Hepatocyte (in vitro differentiated cells): ENCODE data around the gene CYP27A1. TPM values are rescaled to one million over a fixed set of nuclear protein-coding genes. Genes with fewer than 3 reads are reported as not detected.
A peak's percentile ranks its signal among the peaks of the same experiment; 100 is the strongest.

Experiments
- DNase-seq: peaks from one replicate; pipeline ENCODE4 v3.0.0-alpha.2; 2016; ENCODE audit warnings: low spot score
- H2AFZ ChIP-seq: fragments of 200-600 bp; sonication (generic); 2 replicates; pipeline ENCODE4 v1.6.0; 2016; ENCODE audit warnings: antibody characterized with exemption, mild to moderate bottlenecking
- H3K27ac ChIP-seq: fragments of 200-600 bp; sonication (generic); 2 replicates; pipeline ENCODE4 v1.5.1; 2016; ENCODE audit warnings: mild to moderate bottlenecking
- H3K27me3 ChIP-seq: fragments of 200-600 bp; sonication (generic); 2 replicates; pipeline ENCODE4 v1.6.1; 2016
- H3K36me3 ChIP-seq: fragments of 200-600 bp; sonication (generic); replicated peaks from 2 replicates; pipeline ENCODE4 v1.5.1; 2016; ENCODE audit warnings: low read depth; ENCODE audit not compliant: insufficient read depth
- H3K4me1 ChIP-seq: fragments of 200-600 bp; sonication (generic); 2 replicates; pipeline ENCODE4 v1.5.1; 2016; ENCODE audit warnings: mild to moderate bottlenecking, moderate library complexity; ENCODE audit not compliant: insufficient read depth
- H3K4me2 ChIP-seq: fragments of 200-600 bp; sonication (generic); 2 replicates; pipeline ENCODE4 v1.6.0; 2016
- H3K4me3 ChIP-seq: fragments of 200-600 bp; sonication (generic); 2 replicates; pipeline ENCODE4 v1.5.1; 2016; ENCODE audit warnings: mild to moderate bottlenecking
- H3K79me2 ChIP-seq: fragments of 200-600 bp; sonication (generic); 2 replicates; pipeline ENCODE4 v1.6.0; 2017; ENCODE audit warnings: mild to moderate bottlenecking
- H3K9me2 ChIP-seq: fragments of 200-600 bp; sonication (generic); replicated peaks from 2 replicates; pipeline ENCODE4 v1.6.0; 2017; ENCODE audit warnings: mild to moderate bottlenecking; ENCODE audit not compliant: insufficient read depth
- H3K9me3 ChIP-seq: fragments of 200-600 bp; sonication (generic); 2 replicates; pipeline ENCODE4 v1.5.1; 2016; ENCODE audit warnings: low read depth, mild to moderate bottlenecking
- H4K20me1 ChIP-seq: fragments of 200-600 bp; sonication (generic); 2 replicates; pipeline ENCODE4 v1.6.0; 2016; ENCODE audit warnings: mild to moderate bottlenecking; ENCODE audit not compliant: insufficient read depth, poor library complexity, severe bottlenecking
- EZH2 ChIP-seq: fragments of 200-600 bp; sonication (generic); IDR thresholded peaks from 2 replicates; pipeline ENCODE4 v1.6.1; 2016; ENCODE audit warnings: antibody characterized with exemption, mild to moderate bottlenecking, borderline replicate concordance
- EZH2phosphoT487 ChIP-seq: fragments of 200-600 bp; sonication (generic); IDR thresholded peaks from one replicate; pipeline ENCODE4 v1.6.1; 2018; ENCODE audit warnings: antibody characterized with exemption, mild to moderate bottlenecking, low read depth, moderate library complexity; ENCODE audit not compliant: unreplicated experiment, severe bottlenecking
- WGBS: methylation state at CpG from one replicate; pipeline ENCODE4 v1.1.6; 2016; ENCODE audit warnings: low lambda C conversion rate; ENCODE audit errors: missing lambda C conversion rate; 5-methylcytosine and 5-hydroxymethylcytosine counted together
- polyA plus RNA-seq: library from polyadenylated mRNA; unstranded; fragments of >200 nt; fragmentation: Nextera tagmentation; extraction: Ambion mirVana; gene quantifications from 2 replicates; pipeline ENCODE4 v1.2.1, GENCODE V29; 2016
- total RNA-seq: library from RNA; depleted of rRNA; stranded (reverse); fragments of >200 nt; gene quantifications from 2 replicates; pipeline ENCODE4 v1.2.3, GENCODE V29; 2014
- TF ChIP-seq, protein P1 (sequence below): fragments of 200-600 bp; sonication (generic); IDR thresholded peaks from 2 replicates; pipeline ENCODE4 v1.5.1; 2016; ENCODE audit warnings: antibody characterized with exemption, mild to moderate bottlenecking; ENCODE audit not compliant: poor library complexity

CYP27A1 gene
- total and polyA plus RNA-seq, 2 experiments from 2014 or later = 34.5 to 44.8 TPM

DNA sequence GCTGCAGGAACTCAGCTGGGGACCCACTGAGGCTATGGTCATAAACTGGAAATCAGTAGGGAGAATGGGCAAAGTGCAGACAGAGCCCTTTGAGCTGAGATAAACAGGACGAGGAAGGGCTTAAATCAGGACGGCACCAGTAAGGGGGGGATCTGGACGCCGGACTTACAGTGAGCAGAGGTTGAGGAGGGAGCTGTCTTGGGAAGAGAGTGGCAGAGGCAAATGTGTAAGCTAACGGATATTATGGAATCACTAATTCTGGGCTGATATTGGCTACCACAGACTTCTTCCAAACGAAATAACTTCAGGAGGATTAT, 539 bp downstream of the CYP27A1 start:
- Histone ChIP-seq H4K20me1 (peaks cover 3% of the 10 kb centered on the region), H3K9me2 (no peaks in the 10 kb centered on the region), H3K4me1 (peaks cover 30% of the 10 kb centered on the region), H3K27me3 (no peaks in the 10 kb centered on the region), H3K9me3 (no peaks in the 10 kb centered on the region), H3K27ac (peak overlapping the region; percentile 96), H3K36me3 (no peaks in the 10 kb centered on the region), H3K79me2 (peaks cover 48% of the 10 kb centered on the region), H3K4me3 (peak overlapping the region; percentile 71), H2AFZ (peak overlapping the region; percentile 42), H3K4me2 (peak overlapping the region; percentile 85)
- TF ChIP-seq EZH2phosphoT487 (no peak), EZH2 (no peak)
- TF ChIP-seq, protein P1, sequence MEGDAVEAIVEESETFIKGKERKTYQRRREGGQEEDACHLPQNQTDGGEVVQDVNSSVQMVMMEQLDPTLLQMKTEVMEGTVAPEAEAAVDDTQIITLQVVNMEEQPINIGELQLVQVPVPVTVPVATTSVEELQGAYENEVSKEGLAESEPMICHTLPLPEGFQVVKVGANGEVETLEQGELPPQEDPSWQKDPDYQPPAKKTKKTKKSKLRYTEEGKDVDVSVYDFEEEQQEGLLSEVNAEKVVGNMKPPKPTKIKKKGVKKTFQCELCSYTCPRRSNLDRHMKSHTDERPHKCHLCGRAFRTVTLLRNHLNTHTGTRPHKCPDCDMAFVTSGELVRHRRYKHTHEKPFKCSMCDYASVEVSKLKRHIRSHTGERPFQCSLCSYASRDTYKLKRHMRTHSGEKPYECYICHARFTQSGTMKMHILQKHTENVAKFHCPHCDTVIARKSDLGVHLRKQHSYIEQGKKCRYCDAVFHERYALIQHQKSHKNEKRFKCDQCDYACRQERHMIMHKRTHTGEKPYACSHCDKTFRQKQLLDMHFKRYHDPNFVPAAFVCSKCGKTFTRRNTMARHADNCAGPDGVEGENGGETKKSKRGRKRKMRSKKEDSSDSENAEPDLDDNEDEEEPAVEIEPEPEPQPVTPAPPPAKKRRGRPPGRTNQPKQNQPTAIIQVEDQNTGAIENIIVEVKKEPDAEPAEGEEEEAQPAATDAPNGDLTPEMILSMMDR = no peak
- 7% methylated on average over 6 of the region's 6 CpGs for WGBS
- DNase-seq = peak; percentile 64

- Histone ChIP-seq H3K27me3 (no peaks in the 10 kb centered on the region), H3K9me2 (no peaks in the 10 kb centered on the region), H3K36me3 (no peaks in the 10 kb centered on the region), H3K4me1 (peaks cover 30% of the 10 kb centered on the region), H4K20me1 (peaks cover 3% of the 10 kb centered on the region), H3K4me2 (peak overlapping the region; percentile 85), H3K27ac (peak overlapping the region; percentile 96), H2AFZ (no peak overlapping the region), H3K4me3 (no peak overlapping the region), H3K9me3 (no peaks in the 10 kb centered on the region), H3K79me2 (peaks cover 60% of the 10 kb centered on the region)
- TF ChIP-seq, protein P1 = no peak
- TF ChIP-seq EZH2phosphoT487 (no peak), EZH2 (no peak)
- WGBS = 94% methylated on average over 4 of the region's 4 CpGs
- DNase-seq = no peak
These were observed 1.7 kb downstream of the CYP27A1 start for GRCh38 chr2:218783688-218784087.

DNA sequence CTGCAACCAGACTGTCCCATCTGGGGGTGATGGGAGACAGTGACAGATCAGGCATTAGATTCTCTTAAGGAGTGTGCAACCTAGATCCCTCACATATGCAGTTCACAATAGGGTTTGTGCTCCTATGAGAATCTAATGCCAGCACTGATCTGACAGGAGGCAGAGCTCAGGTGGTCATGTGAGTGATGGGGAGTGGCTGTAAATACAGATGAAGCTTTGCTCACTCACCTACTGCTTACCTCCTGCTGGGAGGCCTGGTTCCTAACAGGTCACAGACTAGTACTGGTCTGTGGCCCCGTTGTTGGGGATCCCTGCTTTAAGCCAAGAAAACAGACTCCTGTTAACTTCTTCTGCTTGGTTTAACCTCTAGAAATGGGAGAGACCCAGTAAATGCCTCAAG, 3.2 kb downstream of the CYP27A1 start:
- 36% methylated on average over 1 of the region's 1 CpG for WGBS
- Histone ChIP-seq H3K27ac (peak overlapping the region; percentile 96), H3K9me3 (no peaks in the 10 kb centered on the region), H3K4me2 (peak overlapping the region; percentile 85), H3K79me2 (peaks cover 74% of the 10 kb centered on the region), H3K27me3 (no peaks in the 10 kb centered on the region), H4K20me1 (peaks cover 3% of the 10 kb centered on the region), H3K4me1 (peaks cover 30% of the 10 kb centered on the region), H3K36me3 (no peaks in the 10 kb centered on the region), H3K4me3 (no peak overlapping the region), H3K9me2 (no peaks in the 10 kb centered on the region), H2AFZ (no peak overlapping the region)
- peak; percentile 64 for DNase-seq
- TF ChIP-seq EZH2 (no peak), EZH2phosphoT487 (no peak)
- TF ChIP-seq, protein P1 = no peak

GRCh38 chr2:218786133-218786532, 4.2 kb downstream of the CYP27A1 start:
- H3K4me1 ChIP-seq = peaks cover 24% of the 10 kb centered on the region
- no peak overlapping the region for H2AFZ ChIP-seq
- TF ChIP-seq EZH2 = no peak
- TF ChIP-seq, protein P1 = no peak
- no peak for TF ChIP-seq EZH2phosphoT487
- H4K20me1 ChIP-seq = peaks cover 3% of the 10 kb centered on the region
- H3K27me3 ChIP-seq = no peaks in the 10 kb centered on the region
- no peak for DNase-seq
- WGBS = 75% methylated on average over 3 of the region's 3 CpGs
- H3K27ac ChIP-seq = peak overlapping the region; percentile 96
- no peaks in the 10 kb centered on the region for H3K9me3 ChIP-seq
- H3K9me2 ChIP-seq = no peaks in the 10 kb centered on the region
- H3K4me3 ChIP-seq = no peak overlapping the region
- H3K4me2 ChIP-seq = no peak overlapping the region
- peaks cover 80% of the 10 kb centered on the region for H3K79me2 ChIP-seq
- no peaks in the 10 kb centered on the region for H3K36me3 ChIP-seq
